ENCODE measurements around the gene OS9. TPM values are rescaled to one million over a fixed set of nuclear protein-coding genes. Genes with fewer than 3 reads are reported as not detected.

OS9 gene
- total RNA-seq, 1 donor from 2014 or later = 100.0 TPM

DNA sequence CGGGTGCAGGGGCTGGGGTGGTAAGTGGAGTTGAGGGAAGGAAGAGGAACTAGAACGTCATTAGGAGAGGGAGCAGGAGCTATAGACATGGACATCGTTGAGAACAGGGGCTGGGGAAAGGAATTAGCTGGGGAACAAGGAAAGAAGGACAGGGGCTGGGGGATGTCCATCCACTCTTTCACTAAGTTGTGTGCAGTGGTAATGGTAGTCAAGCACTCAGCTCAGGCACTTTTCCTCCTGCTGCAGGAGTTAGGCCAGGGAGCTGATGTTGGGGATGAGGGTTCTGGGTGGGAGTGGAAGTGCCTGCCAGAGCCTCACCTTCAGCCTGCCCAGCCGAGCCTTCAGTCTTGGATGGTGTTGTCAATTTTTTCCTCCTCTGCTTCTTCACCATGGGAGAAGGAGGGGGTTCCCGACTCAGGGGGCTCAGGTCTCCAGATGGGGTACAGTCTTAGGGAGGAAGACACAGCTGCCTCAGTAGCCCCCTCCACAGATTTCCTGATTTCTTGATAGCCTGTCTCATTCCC lies 35.5 kb downstream of the OS9 start:
- H3K4me3 Mint-ChIP-seq = no peak overlapping the region
- no peaks in the 10 kb centered on the region for H3K4me1 Mint-ChIP-seq (ENCODE audit: low read depth)
- no peak for DNase-seq (ENCODE audit: low spot score)
- peaks cover 41% of the 10 kb centered on the region for H3K36me3 Mint-ChIP-seq (ENCODE audit: low read depth)
- no peaks in the 10 kb centered on the region for H3K27me3 Mint-ChIP-seq (ENCODE audit: insufficient read depth)
- H3K27ac Mint-ChIP-seq = peak overlapping the region; percentile 8
- intact Hi-C loops (cut with micrococcal nuclease) = no loop called here
- H3K9me3 Mint-ChIP-seq = no peaks in the 10 kb centered on the region

DNA sequence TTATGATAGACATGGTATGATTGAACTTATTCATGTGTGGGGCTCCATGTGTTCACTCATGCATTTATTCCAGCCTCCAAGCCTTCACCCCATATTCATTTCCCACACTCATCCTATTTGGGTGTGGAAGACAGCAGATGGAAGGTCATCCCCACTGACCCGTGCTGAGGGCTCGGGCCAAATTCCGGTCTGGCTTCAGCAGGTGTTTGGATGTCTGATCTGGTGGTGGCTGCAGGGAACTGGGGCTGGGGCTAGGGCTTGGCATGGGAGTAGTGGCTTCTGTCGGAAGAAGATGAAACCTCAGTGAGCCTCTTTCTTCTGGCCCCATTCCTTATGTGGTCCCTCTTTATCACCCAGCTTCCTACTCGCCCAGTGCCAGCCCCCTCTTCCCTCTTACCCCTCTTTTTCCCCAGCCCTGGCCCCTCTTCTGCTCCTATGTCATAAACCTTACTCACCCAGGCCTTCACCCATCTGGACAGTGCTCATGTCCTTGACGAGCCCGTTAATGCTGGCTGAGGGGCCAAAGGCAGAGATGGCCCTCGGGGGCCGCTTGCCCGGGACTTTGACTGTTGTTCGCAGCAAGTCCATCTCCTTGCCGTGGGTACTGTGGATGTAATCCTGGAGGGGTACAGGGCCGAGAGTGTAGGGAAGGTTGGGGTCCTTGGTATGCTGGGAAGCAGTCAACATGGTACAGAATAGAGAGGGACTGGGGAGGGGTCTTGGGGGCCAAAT lies 36.6 kb downstream of the OS9 start:
- no peak overlapping the region for H3K27ac Mint-ChIP-seq
- no peak for DNase-seq (ENCODE audit: low spot score)
- H3K4me1 Mint-ChIP-seq (ENCODE audit: low read depth) = no peaks in the 10 kb centered on the region
- no peaks in the 10 kb centered on the region for H3K27me3 Mint-ChIP-seq (ENCODE audit: insufficient read depth)
- no peak overlapping the region for H3K4me3 Mint-ChIP-seq
- intact Hi-C loops (cut with micrococcal nuclease) = no loop called here
- no peaks in the 10 kb centered on the region for H3K9me3 Mint-ChIP-seq
- peaks cover 44% of the 10 kb centered on the region for H3K36me3 Mint-ChIP-seq (ENCODE audit: low read depth)

DNA sequence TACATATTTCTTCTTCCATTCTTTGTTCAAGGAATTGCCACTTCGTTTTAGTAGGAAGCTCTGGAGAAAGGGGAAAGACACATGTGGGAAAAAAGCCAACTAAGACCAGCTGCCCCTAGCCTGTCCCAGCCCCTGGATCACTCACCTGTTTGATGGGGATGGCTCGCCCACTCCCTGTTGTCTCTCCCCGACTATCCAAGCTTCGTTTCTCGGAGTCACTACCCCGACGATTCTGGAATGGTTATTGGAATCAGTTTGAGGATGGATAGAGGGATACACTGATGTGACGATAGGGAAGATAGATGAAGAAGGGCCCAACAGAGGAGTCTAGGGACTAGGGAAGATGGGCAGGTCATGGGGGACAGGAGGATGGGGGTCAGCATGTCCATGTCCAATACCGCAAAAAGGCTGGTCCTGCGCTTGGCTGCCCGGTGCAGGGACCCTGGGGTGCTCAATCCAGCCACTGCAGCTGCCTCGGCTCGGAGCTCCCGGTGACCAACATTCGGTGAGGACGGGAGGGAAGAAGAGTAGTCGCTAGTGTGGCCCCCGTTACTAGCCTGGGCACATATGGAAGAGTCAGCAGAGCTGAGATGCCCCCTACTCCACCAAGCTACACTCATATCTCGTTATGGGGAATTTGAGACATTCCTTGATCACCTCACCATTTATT lies 37.6 kb downstream of the OS9 start:
- peaks cover 44% of the 10 kb centered on the region for H3K36me3 Mint-ChIP-seq (ENCODE audit: low read depth)

DNA sequence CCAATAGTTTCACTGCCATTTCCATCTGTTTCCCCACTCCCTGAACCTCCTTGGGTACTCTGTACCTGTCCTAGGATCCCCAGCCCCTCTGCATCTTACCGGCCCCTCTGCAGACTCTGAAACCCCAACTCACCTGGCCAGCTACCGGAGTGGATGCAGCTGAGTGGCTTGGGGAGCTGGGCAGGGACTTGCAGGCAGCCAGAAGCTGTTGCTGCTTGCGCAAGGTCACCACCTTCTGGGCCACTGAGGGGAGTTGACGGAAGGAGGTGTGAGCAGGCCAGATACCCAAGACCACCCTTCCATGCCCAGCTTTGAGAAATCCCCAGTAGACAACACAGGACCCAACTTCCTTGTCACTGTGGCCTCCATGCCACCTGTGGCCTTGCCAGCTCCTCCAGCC lies 38.3 kb downstream of the OS9 start:
- H3K36me3 Mint-ChIP-seq (ENCODE audit: low read depth) = peaks cover 47% of the 10 kb centered on the region
- intact Hi-C loops (cut with micrococcal nuclease) = no loop called here
- H3K9me3 Mint-ChIP-seq = no peaks in the 10 kb centered on the region
- H3K27me3 Mint-ChIP-seq (ENCODE audit: insufficient read depth) = no peaks in the 10 kb centered on the region
- no peak overlapping the region for H3K4me3 Mint-ChIP-seq
- no peaks in the 10 kb centered on the region for H3K4me1 Mint-ChIP-seq (ENCODE audit: low read depth)
- H3K27ac Mint-ChIP-seq = no peak overlapping the region
- DNase-seq (ENCODE audit: low spot score) = no peak

More for the DNA sequence above, 37.6 kb downstream of the OS9 start:
- DNase-seq (ENCODE audit: low spot score) = no peak
- intact Hi-C loops (cut with micrococcal nuclease) = no loop called here
- Mint-ChIP-seq H3K27ac (no peak overlapping the region), H3K4me3 (no peak overlapping the region), H3K9me3 (no peaks in the 10 kb centered on the region), H3K4me1 (ENCODE audit: low read depth) (no peaks in the 10 kb centered on the region), H3K27me3 (ENCODE audit: insufficient read depth) (no peaks in the 10 kb centered on the region)

DNA sequence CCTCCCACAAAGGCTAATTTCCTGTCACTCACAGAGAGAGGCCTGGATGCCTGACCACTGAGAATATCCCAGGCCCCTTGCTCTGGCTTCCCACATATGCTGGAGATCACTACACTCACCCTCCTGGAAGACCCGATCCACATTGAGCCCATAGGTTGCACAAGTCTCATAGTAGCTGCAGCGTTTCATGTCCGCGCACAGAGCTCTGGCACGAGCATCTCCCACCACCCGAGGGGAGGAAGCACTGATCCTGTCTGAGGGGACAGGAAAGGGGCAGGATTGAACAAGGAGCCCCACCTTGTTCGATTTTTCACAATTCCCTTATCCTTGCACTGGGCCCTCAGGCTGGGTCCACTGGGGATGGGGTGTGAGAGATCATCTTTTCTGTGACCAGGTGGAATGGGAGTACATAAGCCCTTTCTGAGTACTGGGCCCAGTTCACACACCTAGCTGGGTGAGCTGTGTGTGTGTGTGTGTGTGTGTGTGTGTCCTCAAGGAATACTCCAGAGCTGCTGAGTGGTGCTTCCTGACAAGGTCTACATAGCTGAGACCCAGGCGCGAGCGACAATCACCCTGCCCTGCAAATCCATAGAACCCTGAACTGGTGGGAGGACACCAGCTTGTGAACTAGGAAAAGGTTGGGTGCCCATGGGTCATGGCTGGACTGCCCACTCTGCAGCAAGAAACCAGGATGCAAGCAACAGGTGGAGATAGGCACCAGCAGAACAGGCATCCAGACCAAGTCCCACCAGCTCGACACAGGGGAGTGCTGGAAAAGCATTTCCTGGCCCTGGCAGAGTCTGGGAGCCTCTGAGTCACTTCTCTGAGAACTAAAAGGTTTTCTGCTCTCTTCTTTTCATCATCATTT lies 39.0 kb downstream of the OS9 start:
- no peak for DNase-seq (ENCODE audit: low spot score)
- Mint-ChIP-seq H3K36me3 (ENCODE audit: low read depth) (peaks cover 43% of the 10 kb centered on the region), H3K4me3 (no peak overlapping the region), H3K27me3 (ENCODE audit: insufficient read depth) (no peaks in the 10 kb centered on the region), H3K4me1 (ENCODE audit: low read depth) (no peaks in the 10 kb centered on the region), H3K27ac (peak overlapping the region; percentile 46), H3K9me3 (no peaks in the 10 kb centered on the region)
- intact Hi-C loops (cut with micrococcal nuclease) = no loop called here

DNA sequence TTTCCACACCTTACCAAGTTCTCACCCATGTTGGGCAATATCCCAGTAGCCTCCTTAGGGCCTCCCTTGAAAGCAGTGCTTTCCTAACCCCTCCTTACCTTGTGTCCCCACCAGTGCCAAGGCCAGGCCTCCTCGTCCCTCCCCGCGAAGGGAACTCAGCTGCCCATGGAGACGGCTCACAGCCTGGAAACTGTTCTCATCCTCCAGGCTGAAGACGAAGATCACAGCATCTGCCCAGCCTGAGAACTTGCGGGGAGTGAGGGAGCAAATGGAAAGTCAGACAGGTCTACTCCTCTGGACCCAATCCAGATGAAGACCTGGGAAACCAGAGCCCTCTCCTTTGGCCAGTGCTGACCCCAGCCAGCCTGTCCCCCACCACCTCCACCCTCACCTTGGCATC lies 40.0 kb downstream of the OS9 start:
- no peaks in the 10 kb centered on the region for H3K4me1 Mint-ChIP-seq (ENCODE audit: low read depth)
- H3K36me3 Mint-ChIP-seq (ENCODE audit: low read depth) = peaks cover 38% of the 10 kb centered on the region
- H3K27ac Mint-ChIP-seq = no peak overlapping the region
- no peak for DNase-seq (ENCODE audit: low spot score)
- H3K27me3 Mint-ChIP-seq (ENCODE audit: insufficient read depth) = no peaks in the 10 kb centered on the region
- H3K4me3 Mint-ChIP-seq = no peak overlapping the region
- H3K9me3 Mint-ChIP-seq = no peaks in the 10 kb centered on the region
- intact Hi-C loops (cut with micrococcal nuclease) = no loop called here

DNA sequence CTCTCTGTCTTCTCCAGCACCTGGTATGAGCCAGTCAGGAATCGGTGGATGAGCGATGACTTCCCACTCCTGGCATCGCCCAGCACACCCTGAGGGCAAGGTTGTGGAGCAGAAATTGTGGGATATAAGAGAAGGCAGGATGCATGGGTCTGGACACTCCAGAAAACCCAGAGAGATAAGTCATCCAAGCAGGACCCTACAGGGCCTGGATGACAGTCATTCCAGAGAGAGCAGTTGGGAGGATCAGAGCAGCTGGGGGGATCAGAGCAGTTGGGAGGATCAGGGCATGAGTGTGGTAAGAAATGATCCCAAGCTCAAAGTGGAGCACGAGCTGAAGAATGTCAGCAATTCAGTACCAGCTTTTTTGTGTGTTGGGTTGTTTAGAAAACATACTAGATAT lies 40.7 kb downstream of the OS9 start:
- Mint-ChIP-seq H3K9me3 (no peaks in the 10 kb centered on the region), H3K4me3 (no peak overlapping the region), H3K27me3 (ENCODE audit: insufficient read depth) (no peaks in the 10 kb centered on the region), H3K36me3 (ENCODE audit: low read depth) (peaks cover 41% of the 10 kb centered on the region), H3K4me1 (ENCODE audit: low read depth) (peaks cover 6% of the 10 kb centered on the region), H3K27ac (no peak overlapping the region)
- intact Hi-C loops (cut with micrococcal nuclease) = no loop called here
- no peak for DNase-seq (ENCODE audit: low spot score)

DNA sequence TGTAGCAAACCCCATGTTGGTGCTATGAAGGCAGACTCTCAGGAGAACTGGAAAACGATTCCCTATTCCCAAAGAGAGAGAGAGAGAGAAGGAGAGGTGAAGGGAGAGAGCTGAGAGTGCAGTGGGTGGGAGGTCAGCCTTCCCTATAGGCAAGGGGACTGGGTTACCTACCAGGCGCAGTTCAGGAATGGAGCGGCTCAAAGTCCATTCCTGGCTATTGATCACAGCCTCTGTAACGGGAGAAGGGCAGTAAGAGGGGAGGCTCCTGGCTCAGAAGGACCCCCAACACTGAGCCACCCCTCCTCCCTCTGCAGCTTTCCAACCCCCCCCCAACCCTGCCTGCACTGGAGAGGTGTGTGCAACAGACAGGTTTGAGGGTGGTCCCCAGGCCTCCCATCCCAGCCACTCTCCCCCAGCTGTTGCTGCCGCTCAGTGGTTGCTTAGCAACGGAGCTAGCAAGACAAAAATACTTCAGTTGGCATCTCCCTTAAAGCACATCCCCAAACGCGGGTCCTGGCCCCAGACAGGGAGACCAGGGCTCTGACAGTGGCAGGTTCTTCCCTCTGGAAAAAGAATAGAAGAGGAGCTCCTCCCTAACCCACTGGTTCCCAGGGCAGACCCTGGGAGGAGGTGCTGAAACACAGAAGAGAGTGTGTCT lies 41.4 kb downstream of the OS9 start:
- H3K4me1 Mint-ChIP-seq (ENCODE audit: low read depth) = peaks cover 11% of the 10 kb centered on the region
- intact Hi-C loops (cut with micrococcal nuclease) = no loop called here
- no peaks in the 10 kb centered on the region for H3K27me3 Mint-ChIP-seq (ENCODE audit: insufficient read depth)
- DNase-seq (ENCODE audit: low spot score) = no peak
- peak overlapping the region; percentile 30 for H3K27ac Mint-ChIP-seq
- peaks cover 39% of the 10 kb centered on the region for H3K36me3 Mint-ChIP-seq (ENCODE audit: low read depth)
- no peak overlapping the region for H3K4me3 Mint-ChIP-seq
- H3K9me3 Mint-ChIP-seq = no peaks in the 10 kb centered on the region

DNA sequence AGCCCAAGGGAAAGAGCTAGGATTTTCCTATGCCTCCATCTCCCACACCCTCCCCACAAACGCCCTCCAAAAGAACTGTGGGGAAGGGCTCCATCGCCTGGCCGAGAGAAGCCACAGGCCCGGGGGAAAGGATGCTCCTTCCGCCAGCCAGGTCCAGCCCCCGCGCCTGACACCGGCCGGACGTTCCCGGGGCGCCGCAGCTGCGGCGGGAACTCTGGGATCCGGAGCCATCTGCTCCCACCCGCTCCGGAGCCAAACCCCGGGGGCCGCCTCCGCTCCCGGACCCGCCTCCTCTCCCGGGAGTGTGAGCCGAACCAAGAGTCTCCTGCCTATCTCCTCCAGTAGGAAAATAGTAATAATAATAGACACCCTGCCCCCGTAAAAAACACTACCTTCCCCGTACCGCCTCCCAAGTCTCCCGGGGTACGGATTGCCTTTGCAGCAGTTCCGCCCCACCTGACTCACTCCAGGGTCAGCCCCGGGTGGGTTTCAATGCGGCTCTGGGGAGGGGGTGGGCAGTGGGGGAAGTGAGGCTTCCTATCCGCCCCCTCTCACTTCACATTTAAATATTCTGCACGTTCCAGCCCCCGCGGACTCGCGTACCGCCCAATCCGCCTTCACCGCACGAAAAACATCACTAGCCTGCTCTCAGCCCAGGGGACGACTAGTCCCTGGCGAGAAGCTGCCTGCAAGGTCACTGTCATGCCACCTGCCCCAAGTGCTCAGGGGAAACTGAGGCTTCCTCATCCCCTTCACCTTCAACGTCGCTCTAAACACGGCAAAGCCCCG lies 42.2 kb downstream of the OS9 start:
- H3K27ac Mint-ChIP-seq = peak overlapping the region; percentile 47
- H3K27me3 Mint-ChIP-seq (ENCODE audit: insufficient read depth) = no peaks in the 10 kb centered on the region
- intact Hi-C loops (cut with micrococcal nuclease) = no loop called here
- H3K4me1 Mint-ChIP-seq (ENCODE audit: low read depth) = peaks cover 19% of the 10 kb centered on the region
- no peak overlapping the region for H3K4me3 Mint-ChIP-seq
- H3K36me3 Mint-ChIP-seq (ENCODE audit: low read depth) = peaks cover 34% of the 10 kb centered on the region
- no peaks in the 10 kb centered on the region for H3K9me3 Mint-ChIP-seq
- no peak for DNase-seq (ENCODE audit: low spot score)

DNA sequence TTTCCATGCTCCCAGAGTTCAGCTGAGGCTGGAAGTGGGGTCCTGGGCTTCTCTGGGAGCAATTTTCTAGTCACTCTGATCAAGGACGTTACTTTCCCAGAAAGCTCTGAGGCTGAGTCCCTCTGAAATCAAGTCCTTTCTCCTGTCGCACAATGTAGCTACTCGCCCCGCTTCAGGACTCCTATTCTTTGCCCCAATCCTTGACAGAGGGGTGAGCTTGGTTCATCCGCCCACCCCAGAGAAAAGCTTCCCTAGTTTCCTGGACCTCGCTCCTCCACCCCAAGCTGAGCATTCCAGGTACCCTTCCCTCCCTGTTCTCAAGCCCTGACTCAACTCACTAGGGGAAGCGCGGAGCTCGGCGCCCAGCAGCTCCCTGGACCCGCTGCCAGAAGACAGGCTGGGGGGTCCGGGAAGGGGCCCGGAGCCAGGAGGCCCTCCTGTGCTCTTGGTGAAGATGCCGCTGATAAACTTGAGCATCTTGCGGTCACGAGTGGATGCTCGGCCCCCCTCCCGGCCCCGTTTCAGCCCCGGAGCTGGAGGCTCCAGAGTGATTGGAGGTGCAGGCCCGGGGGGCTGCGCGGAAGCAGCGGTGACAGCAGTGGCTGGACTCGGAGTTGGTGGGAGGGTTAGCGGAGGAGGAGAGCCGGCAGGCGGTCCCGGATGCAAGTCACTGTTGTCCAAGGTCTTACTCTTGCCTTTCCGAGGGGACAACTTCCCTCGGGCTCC lies 43.0 kb downstream of the OS9 start:
- H3K9me3 Mint-ChIP-seq = no peaks in the 10 kb centered on the region
- H3K27ac Mint-ChIP-seq = no peak overlapping the region
- no peak overlapping the region for H3K4me3 Mint-ChIP-seq
- no peak for DNase-seq (ENCODE audit: low spot score)
- H3K36me3 Mint-ChIP-seq (ENCODE audit: low read depth) = peaks cover 27% of the 10 kb centered on the region
- H3K4me1 Mint-ChIP-seq (ENCODE audit: low read depth) = peaks cover 24% of the 10 kb centered on the region
- H3K27me3 Mint-ChIP-seq (ENCODE audit: insufficient read depth) = no peaks in the 10 kb centered on the region
- intact Hi-C loops (cut with micrococcal nuclease) = no loop called here

DNA sequence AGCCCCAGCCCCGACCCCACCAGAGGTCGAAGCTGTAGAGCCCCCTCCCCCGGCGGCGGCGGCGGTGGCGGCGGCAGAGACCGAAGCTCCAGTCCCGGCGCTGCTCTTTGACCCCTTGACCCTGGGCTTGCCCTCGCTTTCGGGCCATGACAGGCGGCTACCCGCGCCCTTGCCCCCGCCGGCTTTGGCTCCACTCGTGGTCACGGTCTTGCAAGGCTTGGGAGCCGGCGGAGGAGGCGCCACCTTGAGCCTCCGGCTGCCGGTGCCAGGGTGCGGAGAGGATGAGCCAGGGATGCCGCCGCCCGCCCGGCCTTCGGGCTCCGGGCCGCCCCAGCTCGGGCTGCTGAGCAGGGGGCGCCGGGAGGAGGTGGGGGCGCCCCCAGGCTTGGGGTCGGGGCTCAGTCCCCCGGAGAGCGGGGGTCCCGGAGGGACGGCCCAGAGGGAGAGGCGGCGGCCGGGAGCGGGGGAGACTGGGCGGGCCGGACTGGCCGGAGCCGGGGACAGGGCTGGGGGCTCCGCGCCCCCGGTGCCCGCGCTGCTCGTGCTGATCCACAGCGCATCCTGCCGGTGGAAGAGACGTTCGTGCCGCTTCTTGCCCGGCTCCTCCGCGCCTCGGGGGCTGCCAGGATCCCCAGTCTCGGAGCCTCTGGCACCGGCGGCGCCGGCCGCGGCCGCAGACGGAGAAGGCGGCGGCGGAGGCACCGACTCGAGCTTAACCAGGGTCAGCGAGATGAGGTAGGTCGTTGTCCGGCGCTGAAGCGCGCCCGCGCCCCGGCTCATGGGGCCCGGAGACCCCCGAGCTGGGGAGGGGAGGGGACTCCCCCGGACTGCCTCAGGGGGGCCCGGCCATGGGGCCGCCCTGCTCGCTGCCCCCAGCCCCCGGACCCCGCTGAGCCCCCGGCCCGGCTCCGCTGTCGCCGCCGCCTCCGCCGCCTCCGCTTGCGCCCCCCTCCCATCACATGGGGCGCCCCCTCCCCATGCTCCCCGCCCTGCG lies 43.8 kb downstream of the OS9 start:
- H3K9me3 Mint-ChIP-seq = no peaks in the 10 kb centered on the region
- peaks cover 19% of the 10 kb centered on the region for H3K36me3 Mint-ChIP-seq (ENCODE audit: low read depth)

More for the DNA sequence above, 43.8 kb downstream of the OS9 start:
- Mint-ChIP-seq H3K27ac (no peak overlapping the region), H3K4me1 (ENCODE audit: low read depth) (peaks cover 31% of the 10 kb centered on the region), H3K27me3 (ENCODE audit: insufficient read depth) (no peaks in the 10 kb centered on the region), H3K4me3 (no peak overlapping the region)
- intact Hi-C loops (cut with micrococcal nuclease) = no loop called here
- DNase-seq (ENCODE audit: low spot score) = no peak

Measured in activated T-helper 1 cell treated with anti-CD3 and anti-CD28 coated beads, Interleukin-12 subunit alpha, Interleukin-12 subunit beta, Interleukin-2, Interleukin-4 antibody, amounts not matched to agents 30 ng/mL and 10 ng/mL and 1 ng/mL, durations not matched to agents 14 hours and 24 hours and 36 hours (primary cell).